ENCODE results near the gene BTRC.
A peak's percentile ranks its signal among the peaks of the same experiment; 100 is the strongest.
"Not testable (repeated sequence)": the region's sequence is repeated elsewhere in the genome, so short reads cannot be mapped to it uniquely, and the experiment has no call there.

Gene BTRC

DNA sequence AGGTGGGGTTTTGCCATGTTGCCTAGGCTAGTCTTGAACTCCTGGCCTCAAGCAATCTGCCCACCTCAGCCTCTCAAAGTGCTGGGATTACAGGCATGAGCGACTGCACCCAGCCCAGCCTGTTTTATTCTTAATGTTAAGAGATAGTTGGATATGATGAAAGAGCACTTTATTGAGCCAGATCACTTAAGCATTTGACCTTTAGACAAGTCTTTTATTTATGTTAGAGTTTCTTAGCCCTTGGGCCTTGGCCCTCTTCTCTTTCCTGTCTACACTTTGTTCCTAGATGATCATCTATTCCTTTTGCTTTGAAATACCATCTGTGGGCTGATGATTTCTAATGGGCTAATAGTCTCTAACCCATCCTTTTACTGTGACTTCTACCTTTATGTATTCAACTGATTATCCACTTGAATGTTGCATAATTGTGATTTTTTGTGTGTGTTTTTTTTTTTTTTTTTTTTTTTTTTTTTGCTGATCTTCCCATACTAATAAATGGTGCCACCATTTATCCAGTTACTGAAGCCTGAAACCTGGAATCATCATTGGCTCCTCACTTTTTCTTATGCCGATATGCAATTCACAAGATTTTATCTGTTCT is 34.8 kb downstream of the BTRC start:
- DNase-seq: no peak

DNA sequence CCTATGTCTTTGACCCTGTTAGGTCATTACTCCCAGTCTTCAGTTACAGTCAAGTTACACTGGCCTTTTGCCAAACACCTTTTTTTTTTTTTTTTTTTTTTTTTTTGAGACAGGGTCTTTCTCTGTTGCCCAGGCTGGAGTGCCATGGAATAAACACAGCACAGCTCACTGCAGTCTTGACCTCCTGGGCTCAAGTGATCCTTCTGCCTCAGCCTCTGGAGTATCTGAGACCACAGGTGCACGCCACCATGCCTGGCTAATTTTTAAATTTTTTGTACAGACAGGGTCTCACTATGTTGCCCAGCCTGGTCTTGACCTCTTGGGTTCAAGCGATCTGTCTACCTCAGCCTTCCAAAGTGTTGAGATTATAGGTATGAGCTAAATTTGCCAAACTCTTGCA is 35.6 kb downstream of the BTRC start:
- not testable (repeated sequence) for DNase-seq

- no peak for DNase-seq
Measured at GRCh38 chr10:101389986-101390531, 36.1 kb downstream of the BTRC start.

- no peak for DNase-seq
Measured at GRCh38 chr10:101393378-101393777, 39.4 kb downstream of the BTRC start.

DNA sequence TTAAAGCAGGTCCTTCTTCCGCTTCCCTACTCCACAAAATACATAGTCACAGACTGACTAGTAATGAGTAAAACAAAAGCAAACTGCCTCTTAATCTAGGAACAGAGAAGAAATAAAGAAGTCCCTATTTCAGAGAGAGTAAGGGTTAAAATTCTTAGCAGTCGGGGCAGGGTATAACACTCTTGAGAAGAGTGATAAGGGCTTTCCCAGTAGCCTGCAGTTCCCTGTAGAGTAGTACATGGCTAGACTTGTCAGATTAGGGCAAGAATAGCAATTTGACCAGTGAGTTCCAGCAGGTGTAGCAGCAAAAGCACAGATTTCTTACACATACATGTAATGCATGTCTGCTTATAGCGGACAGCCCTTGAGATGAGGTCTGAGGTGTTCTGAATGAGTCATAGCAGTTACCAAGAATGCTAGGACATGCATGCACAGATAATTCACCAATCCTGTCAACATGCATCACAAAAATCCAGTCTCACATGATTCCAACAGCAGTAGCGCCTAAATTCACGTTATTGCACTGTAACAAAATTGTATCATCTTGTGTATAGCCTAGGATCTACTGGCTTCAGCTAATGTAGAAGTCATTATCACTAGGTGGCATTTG is 40.7 kb downstream of the BTRC start:
- no peak for DNase-seq

DNA sequence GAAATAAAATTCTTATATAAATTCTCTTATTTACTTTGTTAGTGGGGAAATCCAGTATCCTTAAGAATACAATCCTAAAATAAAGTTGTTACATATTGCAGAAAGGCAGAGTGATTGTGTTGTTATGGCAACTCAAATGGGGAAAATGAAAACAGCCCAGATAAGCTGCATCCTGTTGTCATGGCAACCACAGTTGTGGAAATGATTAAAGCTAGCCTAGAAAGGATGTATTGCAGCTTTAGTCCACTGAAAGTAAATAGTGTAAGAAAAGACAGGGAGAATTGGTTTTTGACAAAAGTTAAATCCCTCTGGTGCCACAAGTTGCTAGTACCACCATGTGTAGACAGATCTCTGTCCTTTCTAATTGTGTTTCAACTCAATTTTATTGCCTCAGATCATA is 43.2 kb downstream of the BTRC start:
- DNase-seq: peak in 1 of 2 donors; percentile 2

DNA sequence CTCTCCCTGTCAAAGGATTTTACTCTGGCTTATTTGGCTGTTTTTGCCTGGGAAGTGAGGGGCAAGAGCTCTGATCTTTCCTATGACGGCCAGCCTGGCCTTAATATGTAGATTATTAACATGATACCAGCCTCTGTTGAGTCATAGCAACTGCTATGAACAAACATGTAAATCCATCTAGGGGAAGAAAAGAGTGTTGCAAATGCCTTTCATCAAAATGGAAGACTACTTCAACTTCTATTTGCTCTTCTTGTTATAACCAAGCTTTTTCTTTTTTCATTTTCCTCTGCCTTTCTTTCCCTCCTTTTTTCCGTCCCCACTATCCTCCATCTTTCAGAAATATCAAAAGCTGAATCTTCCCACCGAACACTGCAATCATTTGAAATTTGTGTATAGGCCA is 46.6 kb downstream of the BTRC start:
- DNase-seq: no peak

DNA sequence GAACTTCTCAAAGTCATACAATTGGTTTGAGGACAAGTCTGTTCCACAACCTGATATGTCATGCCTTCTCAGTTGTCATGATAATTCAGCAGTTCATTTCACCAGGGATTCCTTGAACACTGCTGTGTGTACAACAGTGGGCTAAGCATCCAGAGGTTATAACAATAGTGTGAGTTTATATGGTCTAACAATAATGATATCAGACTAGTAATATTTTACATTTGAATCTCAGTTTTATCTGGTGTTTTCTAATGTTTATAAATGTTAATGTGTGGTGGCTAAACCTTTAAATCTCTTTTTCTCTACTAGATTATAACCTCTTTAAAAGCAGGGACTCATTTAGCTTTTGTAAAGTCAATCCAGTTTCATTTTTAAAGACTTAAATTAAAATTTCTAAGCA is 48.7 kb downstream of the BTRC start:
- no peak for DNase-seq

GRCh38 chr10:101403161-101403560 is 49.2 kb downstream of the BTRC start:
- DNase-seq: no peak

- DNase-seq: no peak
Measured at GRCh38 chr10:101405001-101405400, 51.0 kb downstream of the BTRC start.

DNA sequence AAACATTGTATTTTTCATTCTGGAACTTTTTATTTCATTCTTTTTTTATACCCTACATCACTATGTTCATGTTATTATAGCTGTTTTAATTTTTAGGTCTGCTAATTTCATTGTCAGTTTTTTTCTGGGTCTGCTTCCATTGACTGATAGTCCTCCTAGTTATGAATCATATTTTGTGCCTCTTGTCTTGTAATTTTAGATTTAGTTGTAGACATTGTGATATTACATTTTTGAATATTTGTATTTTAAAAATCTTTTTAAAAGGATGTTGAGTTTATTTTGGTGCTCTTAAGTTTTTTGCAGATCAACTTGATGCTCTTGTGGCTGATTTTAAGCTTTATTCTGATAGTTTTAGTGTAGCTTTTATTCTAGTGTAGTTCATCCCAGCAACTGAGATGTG is 57.6 kb downstream of the BTRC start:
- no peak for DNase-seq

GRCh38 chr10:101414034-101414433 is 60.1 kb downstream of the BTRC start:
- no peak for DNase-seq

DNA sequence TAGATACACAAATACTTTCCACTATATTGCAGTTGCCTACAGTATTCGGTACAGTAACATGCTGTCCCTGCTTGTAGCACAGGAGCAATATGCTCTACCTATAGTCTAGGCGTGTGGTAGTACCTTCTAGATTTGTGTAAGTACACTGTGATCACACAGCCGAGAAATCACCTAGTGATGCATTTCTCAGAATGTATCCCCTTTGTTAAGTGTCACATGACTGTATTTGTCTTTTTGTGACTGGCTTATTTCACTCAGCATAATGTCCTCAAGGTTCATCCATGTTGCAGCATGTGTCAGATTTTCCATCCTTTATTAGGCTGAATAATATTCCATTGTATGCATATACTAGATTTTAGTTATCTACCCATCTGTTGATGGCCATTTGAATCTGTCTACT is 61.9 kb downstream of the BTRC start:
- DNase-seq: no peak

- DNase-seq: not testable (repeated sequence)
Measured at GRCh38 chr10:101421967-101422366, 68.0 kb downstream of the BTRC start.

- no peak for DNase-seq
Measured at GRCh38 chr10:101425535-101425934, 71.6 kb downstream of the BTRC start.

DNA sequence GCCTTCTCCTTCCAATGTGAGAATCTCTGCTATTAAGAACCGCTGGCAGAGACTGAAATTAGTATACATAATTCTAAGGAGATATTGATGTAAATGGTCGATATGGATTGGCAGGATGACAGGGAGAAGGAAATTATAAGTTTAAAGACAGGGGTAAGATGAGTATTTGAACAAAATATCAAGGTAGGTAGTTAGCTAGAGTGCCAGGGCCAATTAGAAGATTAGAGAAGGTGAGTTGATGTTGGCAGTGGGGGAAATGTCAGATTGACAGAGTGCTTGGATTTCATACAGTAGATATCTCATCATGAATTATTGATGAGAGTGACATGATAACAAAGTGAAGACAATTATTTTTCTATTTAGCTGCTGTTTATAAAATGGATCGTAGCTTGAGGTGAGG is 74.1 kb downstream of the BTRC start:
- no peak for DNase-seq

GRCh38 chr10:101429423-101429822 is 75.5 kb downstream of the BTRC start:
- no peak for DNase-seq

DNA sequence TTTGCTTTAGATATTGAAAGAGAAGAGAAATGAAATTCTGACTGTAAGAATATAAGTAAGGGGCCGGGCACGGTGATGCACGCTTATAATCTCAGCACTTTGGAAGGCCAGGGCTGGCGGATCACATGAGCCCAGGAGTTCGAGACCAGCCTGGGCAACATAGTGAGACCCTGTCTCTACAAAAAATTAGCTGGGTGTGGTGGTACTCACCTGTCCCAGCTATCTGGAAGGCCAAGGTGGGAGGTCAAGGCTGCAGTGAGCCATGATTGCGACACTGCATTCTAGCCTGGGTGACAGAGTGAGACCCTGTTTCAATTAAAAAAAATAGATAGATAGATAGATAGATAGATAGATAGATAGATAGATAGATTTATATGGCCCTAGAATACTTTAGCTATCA is 82.3 kb downstream of the BTRC start:
- DNase-seq: no peak

DNA sequence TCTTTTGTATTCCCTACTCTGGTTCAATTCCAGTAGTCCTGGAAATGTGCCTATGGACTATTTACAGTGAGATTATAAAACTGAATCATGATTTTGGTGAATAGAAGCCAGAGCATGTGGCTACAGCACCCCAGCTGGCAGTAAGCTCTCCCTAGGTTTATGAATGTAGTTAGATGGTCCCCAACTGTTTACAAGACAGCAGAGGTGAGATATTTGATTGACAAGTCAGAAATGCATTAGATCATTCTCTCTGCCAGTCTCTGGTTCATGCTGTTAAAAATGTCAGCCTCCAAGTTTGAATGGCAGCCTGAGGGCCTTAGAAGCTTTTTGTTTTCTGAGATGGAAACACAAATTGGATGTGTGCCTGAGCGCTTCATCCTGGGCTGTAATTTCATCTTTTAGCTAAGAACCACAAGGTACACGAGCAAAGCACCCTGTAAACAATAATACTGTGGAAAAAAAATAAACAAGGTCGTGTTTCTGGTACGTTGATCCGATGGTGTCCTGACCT is 85.0 kb downstream of the BTRC start:
- no peak for DNase-seq

GRCh38 chr10:101441541-101442455 is 87.8 kb downstream of the BTRC start:
- peak in 1 of 2 donors; percentile 20 for DNase-seq

DNA sequence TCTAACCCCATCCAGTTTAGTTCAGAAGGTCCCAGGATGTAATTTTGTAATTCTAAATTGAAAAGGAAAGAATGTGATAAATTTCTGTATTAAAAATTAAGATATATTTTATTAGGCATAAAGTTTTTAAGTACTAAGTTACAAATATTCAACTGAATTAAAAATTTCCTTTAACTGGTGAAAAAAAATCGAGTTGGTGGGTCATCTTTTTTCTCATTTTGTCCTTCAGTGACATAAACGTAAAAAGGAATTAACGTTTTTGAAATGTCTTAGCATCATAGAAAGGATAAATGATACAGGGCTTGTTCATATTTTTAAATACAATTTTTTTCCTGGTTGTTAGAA is 88.5 kb downstream of the BTRC start:
- DNase-seq: no peak

DNA sequence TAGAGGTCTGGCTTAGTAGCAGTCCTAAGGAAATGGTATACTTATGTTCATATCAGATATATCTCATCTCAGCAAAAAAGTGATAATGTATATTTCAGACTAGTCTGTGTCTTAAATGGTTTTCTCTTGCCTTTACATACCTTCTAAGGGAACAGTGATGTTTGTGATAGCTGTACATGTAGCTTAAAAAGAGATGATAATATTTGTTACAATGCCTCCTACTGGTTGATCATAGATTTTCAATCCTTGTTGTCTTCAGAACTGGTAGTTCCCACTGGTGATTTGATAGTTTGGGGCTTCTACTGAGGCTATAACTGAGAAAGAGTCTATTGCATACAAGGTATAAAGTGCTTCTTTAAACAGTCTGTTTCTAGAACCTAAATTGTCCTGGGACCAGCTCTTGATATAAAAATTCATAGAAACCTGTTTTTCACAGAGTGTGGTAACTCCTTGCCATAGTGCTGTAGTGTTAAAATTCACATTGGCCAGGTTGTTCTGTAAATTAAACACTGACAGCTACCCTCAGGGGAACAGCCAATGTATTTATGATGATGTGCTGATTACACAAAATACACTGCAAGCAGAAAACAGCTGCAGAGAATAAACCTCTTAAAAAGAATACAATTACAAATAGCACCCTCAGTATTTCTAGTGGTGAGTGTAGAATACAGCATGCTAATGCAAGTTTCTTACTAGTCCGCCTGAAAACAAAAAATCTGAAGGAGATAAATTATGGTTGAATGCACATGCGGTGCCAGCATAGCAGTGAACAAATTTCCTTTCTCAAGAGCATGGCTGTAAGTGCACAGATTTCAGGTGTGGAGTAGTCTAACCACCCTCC is 90.3 kb downstream of the BTRC start:
- no peak for DNase-seq

- DNase-seq: no peak
Measured at GRCh38 chr10:101446071-101446470, 92.1 kb downstream of the BTRC start.
